K562 (cell line): ENCODE measurements around the gene NXN. TPM values are rescaled to one million over a fixed set of nuclear protein-coding genes. Genes with fewer than 3 reads are reported as not detected.

Experiments
- ATAC-seq: fragments of 200-7000 bp; cut with Tn5 transposase; 3 replicates; pipeline ENCODE4 v1.9.1; 2020; ENCODE audit warnings: moderate library complexity
- BruUV-seq: library from RNA; stranded (reverse); fragments of 400-500 nt; replicated peaks from 2 replicates; lab custom pipeline; 2021; lab: Mats Ljungman, UMichigan
- CTCF ChIA-PET: fragments of 300-600 bp; formaldehyde crosslinking; extraction: SDS; loops from one replicate; lab custom pipeline; 2021; ENCODE audit warnings: low intra/inter-chr PET ratio; lab: Yijun Ruan, JAX
- POLR2A ChIA-PET: fragments of 300-600, 350-650 bp; sonication (Branson Sonifier 250); formaldehyde crosslinking; extraction: SDS; loops from one replicate; lab custom pipeline; 2021; ENCODE audit warnings: antibody characterized with exemption, inconsistent platforms; lab: Yijun Ruan, JAX
- DNase-seq, 4 experiments: peaks; one replicate each; pipeline versions ENCODE4 v3.0.0 to v3.0.0-alpha.2; 2011 to 2018; ENCODE audit warnings: low spot score in 3 of 4, mixed read lengths in 3 of 4; ENCODE audit errors: extremely low read depth in 1 of 4
- FAIRE-seq: peaks from 2 replicates; lab custom pipeline; 2011; peaks lifted over from hg19 to GRCh38; lab: Jason Lieb, UNC
- H2AFZ ChIP-seq: 2 replicates; pipeline ENCODE4 v1.6.0; 2011; ENCODE audit warnings: low read depth, low read length, control low read depth, inconsistent platforms
- H3K27ac ChIP-seq: fragments of 200-600 bp; 3 replicates; pipeline ENCODE4 v1.8.0; 2011; ENCODE audit warnings: low read depth, mild to moderate bottlenecking, control low read depth, inconsistent platforms, low read length, moderate library complexity, mixed read lengths; ENCODE audit errors: extremely low read depth
- H3K27me3 ChIP-seq, 2 experiments: fragments of 300-600 bp in 1 of 2; 2 replicates in 1 of 2; 3 replicates in 1 of 2; pipeline versions ENCODE4 v1.6.0 to v1.8.0; 2011; ENCODE audit warnings: inconsistent platforms in 2 of 2, low read length in 2 of 2, mild to moderate bottlenecking in 1 of 2, mixed read lengths in 1 of 2, moderate library complexity in 1 of 2; ENCODE audit not compliant: control insufficient read depth in 2 of 2, insufficient read depth in 2 of 2
- H3K36me3 ChIP-seq: fragments of 300-600 bp; 3 replicates; pipeline ENCODE4 v1.8.0; 2011; ENCODE audit warnings: mild to moderate bottlenecking, low read length, inconsistent platforms; ENCODE audit not compliant: control insufficient read depth, insufficient read depth
- H3K4me1 ChIP-seq, 2 experiments: fragments of 200-600 bp in 1 of 2; replicated peaks in 1 of 2; 2 replicates in 1 of 2; 3 replicates in 1 of 2; pipeline versions ENCODE4 v1.5.1 to v1.8.0; 2011; ENCODE audit warnings: inconsistent platforms in 2 of 2, low read length in 2 of 2, mild to moderate bottlenecking in 1 of 2, mixed read lengths in 1 of 2, moderate library complexity in 1 of 2; ENCODE audit not compliant: control insufficient read depth in 2 of 2, insufficient read depth in 2 of 2
- H3K4me2 ChIP-seq: 2 replicates; pipeline ENCODE4 v1.6.1; 2011; ENCODE audit warnings: low read length, control low read depth, inconsistent platforms, mixed read lengths; ENCODE audit not compliant: insufficient read depth
- H3K4me3 ChIP-seq: fragments of 200-600 bp; sonication (generic), shearing (Covaris generic); 2 replicates; pipeline ENCODE4 v1.5.1; 2016; ENCODE audit warnings: control low read depth, inconsistent platforms
- H3K79me2 ChIP-seq: fragments of 200-600 bp; 3 replicates; pipeline ENCODE4 v1.8.0; 2011; ENCODE audit warnings: low read length, inconsistent platforms; ENCODE audit not compliant: control insufficient read depth, insufficient read depth
- H3K9ac ChIP-seq, 2 experiments: 2 replicates each; pipeline versions ENCODE4 v1.6.0 to v1.6.1; 2011; ENCODE audit warnings: low read depth in 2 of 2, low read length in 2 of 2, control low read depth in 1 of 2, inconsistent platforms in 1 of 2, mild to moderate bottlenecking in 1 of 2, mixed read lengths in 1 of 2; ENCODE audit not compliant: insufficient read depth in 1 of 2
- H3K9me1 ChIP-seq: one replicate; pipeline ENCODE4 v1.6.0; 2011; ENCODE audit warnings: inconsistent platforms, mild to moderate bottlenecking, low read length, moderate library complexity; ENCODE audit not compliant: control insufficient read depth, insufficient read depth
- H3K9me3 ChIP-seq: replicated peaks from 2 replicates; pipeline ENCODE4 v1.5.1; 2011; ENCODE audit warnings: low read depth, low read length, inconsistent platforms; ENCODE audit not compliant: control insufficient read depth, insufficient read depth
- H4K20me1 ChIP-seq: replicated peaks from 2 replicates; pipeline ENCODE4 v1.6.1; 2011; ENCODE audit warnings: low read length, inconsistent platforms, mixed read lengths; ENCODE audit not compliant: control insufficient read depth, insufficient read depth
- E4F1 ChIP-seq: fragments of 250-450 bp; sonication (Bioruptor Pico); IDR thresholded peaks from 2 replicates; pipeline ENCODE4 v1.5.0; 2021; ENCODE audit warnings: mild to moderate bottlenecking, borderline replicate concordance
- ELF4 ChIP-seq: fragments of 450-650 bp; formaldehyde crosslinking; IDR thresholded peaks from 2 replicates; pipeline ENCODE4 v1.4.0; 2022; ENCODE audit warnings: missing genetic modification characterization
- FOXK1 ChIP-seq: sonication (generic); formaldehyde crosslinking; IDR thresholded peaks from 2 replicates; pipeline ENCODE4 v1.8.0; 2022; ENCODE audit warnings: missing genetic modification reagents, mild to moderate bottlenecking, borderline replicate concordance
- KAT2B ChIP-seq: IDR thresholded peaks from one replicate; pipeline ENCODE4 v1.6.1; 2012; ENCODE audit warnings: low read depth, mild to moderate bottlenecking, control low read depth, inconsistent platforms, low read length, moderate library complexity
- KDM2B ChIP-seq: fragments of 250-450 bp; sonication (Bioruptor Pico); IDR thresholded peaks from 2 replicates; pipeline ENCODE4 v1.8.0; 2021; ENCODE audit warnings: mild to moderate bottlenecking, moderate library complexity
- MAX ChIP-seq: sonication (generic); formaldehyde crosslinking; IDR thresholded peaks from 2 replicates; pipeline ENCODE4 v1.9.0; 2022; ENCODE audit warnings: mild to moderate bottlenecking, missing genetic modification reagents
- NFATC3 ChIP-seq: fragments of 450-650 bp; IDR thresholded peaks from 2 replicates; pipeline ENCODE4 v1.6.1; 2017; ENCODE audit warnings: mild to moderate bottlenecking
- TRIM28 ChIP-seq: fragments of 450-650 bp; IDR thresholded peaks from 2 replicates; pipeline ENCODE4 v1.6.1; 2017
- TSHZ1 ChIP-seq: fragments of 250-450 bp; sonication (Bioruptor Pico); IDR thresholded peaks from 2 replicates; pipeline ENCODE4 v1.4.0; 2020; ENCODE audit warnings: mild to moderate bottlenecking, moderate library complexity
- ZFX ChIP-seq: sonication (generic); formaldehyde crosslinking; IDR thresholded peaks from 2 replicates; pipeline ENCODE4 v1.8.0; 2022; ENCODE audit warnings: mild to moderate bottlenecking, missing genetic modification reagents, moderate library complexity
- ZNF511 ChIP-seq: sonication (generic); formaldehyde crosslinking; IDR thresholded peaks from 2 replicates; pipeline ENCODE4 v1.8.0; 2022; ENCODE audit warnings: mild to moderate bottlenecking, missing genetic modification reagents
- ZNF699 ChIP-seq: fragments of 250-450 bp; sonication (Bioruptor Pico); IDR thresholded peaks from 2 replicates; pipeline ENCODE4 v1.8.0; 2021; ENCODE audit warnings: mild to moderate bottlenecking, moderate library complexity; ENCODE audit not compliant: insufficient replicate concordance
- ZNF780A ChIP-seq: fragments of 250-450 bp; sonication (Bioruptor Pico); IDR thresholded peaks from 2 replicates; pipeline ENCODE4 v1.5.0; 2021; ENCODE audit warnings: mild to moderate bottlenecking
- WGBS: fragments of 100-300 bp; shearing (Covaris generic); methylation state at CpG from one replicate; pipeline ENCODE4 v1.1.6; 2016; ENCODE audit warnings: low coverage, mixed read lengths; ENCODE audit not compliant: insufficient coverage; ENCODE audit errors: missing lambda C conversion rate; 5-methylcytosine and 5-hydroxymethylcytosine counted together
- in situ Hi-C: fragments of 300-500 bp; cut with MboI; formaldehyde crosslinking; loops from 4 replicates; pipeline ENCODE4 v1.15.0; 2018; ENCODE audit warnings: inconsistent platforms, mixed read lengths
- intact Hi-C: fragments of 100-400 bp; cut with micrococcal nuclease; formaldehyde crosslinking; loops from 2 replicates; pipeline ENCODE4 v1.14.2; 2022
- polyA plus RNA-seq, 8 experiments: library from polyadenylated mRNA; depleted of rRNA in 4 of 8; stranded (reverse) in 5 of 8; unstranded in 3 of 8; fragments of >200 nt; fragmentation: Nextera tagmentation in 2 of 8; fragmentation: Illumina TruSeq in 1 of 8; extraction: Ambion mirVana in 2 of 8; extraction: Trizol in 1 of 8; gene quantifications; 2 replicates each; pipeline versions ENCODE4 v1.2.1 to v1.2.3, GENCODE V29; 2011 to 2014; ENCODE audit warnings: inconsistent platforms in 1 of 8, missing spikeins in 1 of 8
- total RNA-seq, 7 experiments: library from RNA; depleted of rRNA in 6 of 7; stranded (reverse); fragments of >200 nt in 6 of 7; fragmentation: Illumina TruSeq in 2 of 7; extraction: Trizol in 2 of 7; gene quantifications; 2 replicates each; pipeline versions ENCODE4 v1.2.1 to v1.2.3, GENCODE V29; 2011 to 2021; ENCODE audit warnings: low replicate concordance in 1 of 7

NXN gene
- total and polyA plus RNA-seq, 9 of the 15 experiments (the other 6 are each of a cell fraction or from before 2014, with no cell fraction given), result 0.08 to 0.39 (median 0.29) TPM; not detected in 5

- Histone ChIP-seq H2AFZ (no peak overlapping the region), H3K4me2 (no peak overlapping the region), H3K36me3 (peaks cover 26% of the 10 kb centered on the region; the same call in 2 of the 3 replicates), H3K4me3 (no peak overlapping the region), H3K4me1 (peaks cover 0 to 33% of the 10 kb centered on the region in 2 experiments; a peak in 2 of 5 replicates), H3K27ac (no peak overlapping the region), H3K79me2 (no peaks in the 10 kb centered on the region), H3K9me1 (no peaks in the 10 kb centered on the region), H3K9me3 (no peaks in the 10 kb centered on the region), H3K27me3 (peaks cover 0 to 10% of the 10 kb centered on the region in 2 experiments; a peak in 2 of 5 replicates), H3K9ac (no peak overlapping the region; a peak in 1 of 4 replicates), H4K20me1 (no peaks in the 10 kb centered on the region)
- no TSS peak for BruUV-seq
- 77% methylated on average over 11 of the region's 23 CpGs for WGBS
- FAIRE-seq (no peak), ATAC-seq (no peak), DNase-seq (no peak)
- ChIA-PET CTCF (no interaction called here), POLR2A (interaction anchor here (0.6 to 1.0 kb wide), 4 partner anchors 13 to 290 kb away, joined by 3 to 4 read pairs (median 3); no protein-coding TSS in a partner anchor)
- TF ChIP-seq FOXK1 (CRISPR knock-in tag) (no peak), TRIM28 (no peak), KAT2B (no peak), ZNF699 (no peak), ELF4 (no peak), ZFX (CRISPR knock-in tag) (no peak), ZNF511 (CRISPR knock-in tag) (no peak), TSHZ1 (CRISPR knock-in tag) (no peak), MAX (CRISPR knock-in tag) (no peak), KDM2B (CRISPR knock-in tag) (no peak), E4F1 (CRISPR knock-in tag) (no peak), ZNF780A (CRISPR knock-in tag) (no peak), NFATC3 (no peak)
- intact Hi-C loops, result no loop called here
- in situ Hi-C loops, result no loop called here
Measured at GRCh38 chr17:1005361-1005946, 25.9 kb upstream of the NXN start.
